ENCODE data around the gene STH.

STH gene

DNA sequence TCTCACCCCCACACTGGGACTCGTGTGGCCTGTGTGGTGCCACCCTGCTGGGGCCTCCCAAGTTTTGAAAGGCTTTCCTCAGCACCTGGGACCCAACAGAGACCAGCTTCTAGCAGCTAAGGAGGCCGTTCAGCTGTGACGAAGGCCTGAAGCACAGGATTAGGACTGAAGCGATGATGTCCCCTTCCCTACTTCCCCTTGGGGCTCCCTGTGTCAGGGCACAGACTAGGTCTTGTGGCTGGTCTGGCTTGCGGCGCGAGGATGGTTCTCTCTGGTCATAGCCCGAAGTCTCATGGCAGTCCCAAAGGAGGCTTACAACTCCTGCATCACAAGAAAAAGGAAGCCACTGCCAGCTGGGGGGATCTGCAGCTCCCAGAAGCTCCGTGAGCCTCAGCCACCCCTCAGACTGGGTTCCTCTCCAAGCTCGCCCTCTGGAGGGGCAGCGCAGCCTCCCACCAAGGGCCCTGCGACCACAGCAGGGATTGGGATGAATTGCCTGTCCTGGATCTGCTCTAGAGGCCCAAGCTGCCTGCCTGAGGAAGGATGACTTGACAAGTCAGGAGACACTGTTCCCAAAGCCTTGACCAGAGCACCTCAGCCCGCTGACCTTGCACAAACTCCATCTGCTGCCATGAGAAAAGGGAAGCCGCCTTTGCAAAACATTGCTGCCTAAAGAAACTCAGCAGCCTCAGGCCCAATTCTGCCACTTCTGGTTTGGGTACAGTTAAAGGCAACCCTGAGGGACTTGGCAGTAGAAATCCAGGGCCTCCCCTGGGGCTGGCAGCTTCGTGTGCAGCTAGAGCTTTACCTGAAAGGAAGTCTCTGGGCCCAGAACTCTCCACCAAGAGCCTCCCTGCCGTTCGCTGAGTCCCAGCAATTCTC is 27.4 kb downstream of the STH start:
- no peak overlapping the region for H2AFZ ChIP-seq (ENCODE audit: low read length, unreplicated experiment)
- H3K79me2 ChIP-seq (ENCODE audit: control insufficient read depth, insufficient read depth, low read length, unreplicated experiment), result no peaks in the 10 kb centered on the region
- no peak overlapping the region for H3K4me3 ChIP-seq (ENCODE audit: low read depth, low read length)
- H3K36me3 ChIP-seq (ENCODE audit: insufficient read depth, low read length), result 0 out of 2 replicates have a peak, but pooled peaks cover 6% of the 10 kb centered on the region
- no peaks in the 10 kb centered on the region for H3K4me1 ChIP-seq (ENCODE audit: control insufficient read depth, insufficient read depth, low read length, unreplicated experiment)
- H3K27ac ChIP-seq (ENCODE audit: low read depth, low read length), result no peak overlapping the region
- no peaks in the 10 kb centered on the region for H3K27me3 ChIP-seq (ENCODE audit: insufficient read depth, low read length)

DNA sequence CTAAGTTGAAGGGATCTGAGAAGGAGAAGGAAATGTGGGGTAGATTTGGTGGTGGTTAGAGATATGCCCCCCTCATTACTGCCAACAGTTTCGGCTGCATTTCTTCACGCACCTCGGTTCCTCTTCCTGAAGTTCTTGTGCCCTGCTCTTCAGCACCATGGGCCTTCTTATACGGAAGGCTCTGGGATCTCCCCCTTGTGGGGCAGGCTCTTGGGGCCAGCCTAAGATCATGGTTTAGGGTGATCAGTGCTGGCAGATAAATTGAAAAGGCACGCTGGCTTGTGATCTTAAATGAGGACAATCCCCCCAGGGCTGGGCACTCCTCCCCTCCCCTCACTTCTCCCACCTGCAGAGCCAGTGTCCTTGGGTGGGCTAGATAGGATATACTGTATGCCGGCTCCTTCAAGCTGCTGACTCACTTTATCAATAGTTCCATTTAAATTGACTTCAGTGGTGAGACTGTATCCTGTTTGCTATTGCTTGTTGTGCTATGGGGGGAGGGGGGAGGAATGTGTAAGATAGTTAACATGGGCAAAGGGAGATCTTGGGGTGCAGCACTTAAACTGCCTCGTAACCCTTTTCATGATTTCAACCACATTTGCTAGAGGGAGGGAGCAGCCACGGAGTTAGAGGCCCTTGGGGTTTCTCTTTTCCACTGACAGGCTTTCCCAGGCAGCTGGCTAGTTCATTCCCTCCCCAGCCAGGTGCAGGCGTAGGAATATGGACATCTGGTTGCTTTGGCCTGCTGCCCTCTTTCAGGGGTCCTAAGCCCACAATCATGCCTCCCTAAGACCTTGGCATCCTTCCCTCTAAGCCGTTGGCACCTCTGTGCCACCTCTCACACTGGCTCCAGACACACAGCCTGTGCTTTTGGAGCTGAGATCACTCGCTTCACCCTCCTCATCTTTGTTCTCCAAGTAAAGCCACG is 28.3 kb downstream of the STH start:
- Histone ChIP-seq H2AFZ (ENCODE audit: low read length, unreplicated experiment) (no peak overlapping the region), H3K4me3 (ENCODE audit: low read depth, low read length) (no peak overlapping the region), H3K36me3 (ENCODE audit: insufficient read depth, low read length) (0 out of 2 replicates have a peak, but pooled peaks cover 2% of the 10 kb centered on the region), H3K27me3 (ENCODE audit: insufficient read depth, low read length) (no peaks in the 10 kb centered on the region), H3K79me2 (ENCODE audit: control insufficient read depth, insufficient read depth, low read length, unreplicated experiment) (no peaks in the 10 kb centered on the region), H3K27ac (ENCODE audit: low read depth, low read length) (no peak overlapping the region), H3K4me1 (ENCODE audit: control insufficient read depth, insufficient read depth, low read length, unreplicated experiment) (no peaks in the 10 kb centered on the region)

DNA sequence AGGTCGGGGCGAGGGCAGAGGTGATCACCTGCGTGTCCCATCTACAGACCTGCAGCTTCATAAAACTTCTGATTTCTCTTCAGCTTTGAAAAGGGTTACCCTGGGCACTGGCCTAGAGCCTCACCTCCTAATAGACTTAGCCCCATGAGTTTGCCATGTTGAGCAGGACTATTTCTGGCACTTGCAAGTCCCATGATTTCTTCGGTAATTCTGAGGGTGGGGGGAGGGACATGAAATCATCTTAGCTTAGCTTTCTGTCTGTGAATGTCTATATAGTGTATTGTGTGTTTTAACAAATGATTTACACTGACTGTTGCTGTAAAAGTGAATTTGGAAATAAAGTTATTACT is 28.9 kb downstream of the STH start:
- no peak overlapping the region for H3K4me3 ChIP-seq (ENCODE audit: low read depth, low read length)
- H2AFZ ChIP-seq (ENCODE audit: low read length, unreplicated experiment), result no peak overlapping the region
- 0 out of 2 replicates have a peak, but pooled peaks cover 2% of the 10 kb centered on the region for H3K36me3 ChIP-seq (ENCODE audit: insufficient read depth, low read length)
- H3K4me1 ChIP-seq (ENCODE audit: control insufficient read depth, insufficient read depth, low read length, unreplicated experiment), result no peaks in the 10 kb centered on the region
- no peak overlapping the region for H3K27ac ChIP-seq (ENCODE audit: low read depth, low read length)
- no peaks in the 10 kb centered on the region for H3K79me2 ChIP-seq (ENCODE audit: control insufficient read depth, insufficient read depth, low read length, unreplicated experiment)
- no peaks in the 10 kb centered on the region for H3K27me3 ChIP-seq (ENCODE audit: insufficient read depth, low read length)

DNA sequence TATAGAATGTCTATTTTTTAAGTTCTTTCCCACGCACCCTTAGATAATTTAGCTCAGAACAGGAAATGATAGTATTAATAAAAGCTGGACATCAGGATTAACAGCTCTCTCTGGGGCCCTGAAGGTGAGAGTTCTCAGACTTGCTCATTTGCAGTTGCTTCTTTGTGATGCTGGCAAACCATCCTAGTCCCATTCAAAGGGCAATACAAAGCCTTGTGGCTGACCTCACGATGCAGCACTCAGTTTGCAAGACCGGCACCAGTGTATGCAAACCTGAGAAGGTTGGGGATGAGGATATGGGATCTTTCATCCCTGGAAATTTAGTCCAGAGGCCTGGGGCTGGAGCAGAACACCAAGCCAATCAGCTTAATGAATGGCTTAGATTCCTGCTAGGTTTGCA is 29.3 kb downstream of the STH start:
- Histone ChIP-seq H3K79me2 (ENCODE audit: control insufficient read depth, insufficient read depth, low read length, unreplicated experiment) (no peaks in the 10 kb centered on the region), H3K27ac (ENCODE audit: low read depth, low read length) (no peak overlapping the region), H3K27me3 (ENCODE audit: insufficient read depth, low read length) (no peaks in the 10 kb centered on the region), H3K36me3 (ENCODE audit: insufficient read depth, low read length) (0 out of 2 replicates have a peak, but pooled peaks cover 2% of the 10 kb centered on the region), H2AFZ (ENCODE audit: low read length, unreplicated experiment) (no peak overlapping the region), H3K4me1 (ENCODE audit: control insufficient read depth, insufficient read depth, low read length, unreplicated experiment) (no peaks in the 10 kb centered on the region), H3K4me3 (ENCODE audit: low read depth, low read length) (no peak overlapping the region)

DNA sequence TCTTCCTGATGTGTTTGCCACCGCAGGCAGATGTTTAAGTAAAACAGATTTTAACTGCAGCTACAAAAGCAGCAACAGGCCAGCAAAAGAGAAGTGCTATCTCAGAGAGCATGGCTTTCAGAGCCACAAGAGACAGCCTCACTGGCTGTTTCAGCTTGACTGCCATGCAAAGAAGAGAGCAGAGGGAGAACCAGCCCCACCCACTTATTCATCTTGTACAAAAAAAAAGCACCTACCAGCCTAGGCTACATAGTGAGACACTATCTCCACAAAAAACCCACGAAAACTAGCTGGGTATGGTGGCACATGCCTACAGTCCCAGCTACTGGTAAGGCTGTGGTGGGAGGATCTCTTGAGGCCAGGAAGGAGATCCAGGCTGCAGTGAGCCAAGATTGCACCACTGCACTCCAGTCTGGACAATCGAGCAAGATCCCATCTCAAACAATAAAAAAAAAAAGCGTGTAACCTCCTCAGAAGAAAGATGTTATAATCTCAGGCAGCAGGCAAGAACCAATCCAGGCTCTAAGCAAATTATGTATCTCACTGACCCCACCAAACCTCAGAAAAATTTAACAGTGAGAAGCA is 30.0 kb downstream of the STH start:
- Histone ChIP-seq H2AFZ (ENCODE audit: low read length, unreplicated experiment) (no peak overlapping the region), H3K36me3 (ENCODE audit: insufficient read depth, low read length) (0 out of 2 replicates have a peak, but pooled peaks cover 2% of the 10 kb centered on the region), H3K79me2 (ENCODE audit: control insufficient read depth, insufficient read depth, low read length, unreplicated experiment) (no peaks in the 10 kb centered on the region), H3K27me3 (ENCODE audit: insufficient read depth, low read length) (no peaks in the 10 kb centered on the region), H3K27ac (ENCODE audit: low read depth, low read length) (no peak overlapping the region), H3K4me3 (ENCODE audit: low read depth, low read length) (no peak overlapping the region), H3K4me1 (ENCODE audit: control insufficient read depth, insufficient read depth, low read length, unreplicated experiment) (no peaks in the 10 kb centered on the region)

DNA sequence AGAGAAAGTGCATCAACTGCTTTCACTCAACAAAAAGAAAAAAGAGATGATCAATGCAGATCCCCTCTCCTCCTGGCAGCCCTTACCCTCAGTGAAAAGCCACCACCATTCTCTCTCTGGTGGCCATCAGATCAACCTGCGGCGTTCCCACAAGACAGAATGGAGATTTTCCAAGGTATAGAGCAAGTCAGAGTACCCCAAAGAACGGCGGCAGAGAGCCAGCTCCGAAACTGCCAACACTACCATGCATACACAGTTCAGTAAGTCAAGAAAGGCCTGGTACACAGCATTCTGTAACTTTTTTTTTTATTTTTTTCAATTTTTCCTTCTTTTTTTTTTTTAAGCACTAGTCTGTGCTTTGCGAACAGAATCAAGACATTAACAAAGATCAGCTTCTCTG is 30.6 kb downstream of the STH start:
- no peaks in the 10 kb centered on the region for H3K4me1 ChIP-seq (ENCODE audit: control insufficient read depth, insufficient read depth, low read length, unreplicated experiment)
- H3K79me2 ChIP-seq (ENCODE audit: control insufficient read depth, insufficient read depth, low read length, unreplicated experiment), result no peaks in the 10 kb centered on the region
- H2AFZ ChIP-seq (ENCODE audit: low read length, unreplicated experiment), result no peak overlapping the region
- H3K36me3 ChIP-seq (ENCODE audit: insufficient read depth, low read length), result 0 out of 2 replicates have a peak, but pooled peaks cover 2% of the 10 kb centered on the region
- no peaks in the 10 kb centered on the region for H3K27me3 ChIP-seq (ENCODE audit: insufficient read depth, low read length)
- no peak overlapping the region for H3K4me3 ChIP-seq (ENCODE audit: low read depth, low read length)
- H3K27ac ChIP-seq (ENCODE audit: low read depth, low read length), result no peak overlapping the region

DNA sequence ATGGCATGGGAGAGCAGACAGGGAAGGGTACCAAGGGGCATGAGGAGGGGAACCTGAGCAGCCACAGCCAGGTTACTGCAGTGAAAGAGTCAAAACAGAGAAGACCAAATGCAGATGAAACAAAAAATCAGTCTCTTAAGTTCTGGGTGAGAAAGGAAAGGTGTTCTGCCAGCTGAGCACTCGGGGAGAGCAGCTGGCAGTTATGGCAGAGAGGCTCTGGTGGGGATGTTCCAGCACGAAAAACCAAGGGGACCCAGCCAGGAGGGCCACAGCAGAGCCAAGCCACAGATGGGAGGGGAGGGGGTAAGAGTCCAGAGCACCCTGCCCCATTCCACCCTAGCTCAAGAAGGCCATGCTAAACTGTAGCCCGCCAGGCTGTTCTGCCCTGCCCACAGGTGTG is 31.7 kb downstream of the STH start:
- no peaks in the 10 kb centered on the region for H3K79me2 ChIP-seq (ENCODE audit: control insufficient read depth, insufficient read depth, low read length, unreplicated experiment)
- H3K27me3 ChIP-seq (ENCODE audit: insufficient read depth, low read length), result no peaks in the 10 kb centered on the region
- H3K36me3 ChIP-seq (ENCODE audit: insufficient read depth, low read length), result 0 out of 2 replicates have a peak, but pooled peaks cover 2% of the 10 kb centered on the region
- H3K27ac ChIP-seq (ENCODE audit: low read depth, low read length), result no peak overlapping the region
- no peak overlapping the region for H3K4me3 ChIP-seq (ENCODE audit: low read depth, low read length)
- H2AFZ ChIP-seq (ENCODE audit: low read length, unreplicated experiment), result no peak overlapping the region
- H3K4me1 ChIP-seq (ENCODE audit: control insufficient read depth, insufficient read depth, low read length, unreplicated experiment), result no peaks in the 10 kb centered on the region

DNA sequence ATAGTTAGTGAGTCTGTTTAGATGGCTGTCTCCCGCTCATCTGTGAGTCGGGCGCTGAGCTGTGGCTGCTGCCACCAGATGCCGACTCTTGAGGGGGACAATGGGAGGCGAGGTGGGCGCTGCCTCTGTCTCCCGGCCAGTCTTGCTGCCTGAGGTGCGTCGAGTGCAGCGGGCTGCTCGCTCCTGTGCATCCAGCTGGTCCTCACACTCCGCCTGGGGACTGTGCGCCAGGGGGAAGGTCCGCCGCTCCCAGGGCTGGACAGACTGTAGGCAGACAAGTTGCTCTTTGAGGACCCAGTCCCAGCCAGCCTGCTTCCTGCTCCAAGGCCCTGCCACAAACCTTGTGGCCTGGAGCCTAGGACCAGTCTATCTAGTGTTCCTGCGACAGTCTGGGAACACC is 32.4 kb downstream of the STH start:
- no peak overlapping the region for H3K27ac ChIP-seq (ENCODE audit: low read depth, low read length)
- no peak overlapping the region for H3K4me3 ChIP-seq (ENCODE audit: low read depth, low read length)
- no peaks in the 10 kb centered on the region for H3K27me3 ChIP-seq (ENCODE audit: insufficient read depth, low read length)
- no peak overlapping the region for H2AFZ ChIP-seq (ENCODE audit: low read length, unreplicated experiment)
- no peaks in the 10 kb centered on the region for H3K79me2 ChIP-seq (ENCODE audit: control insufficient read depth, insufficient read depth, low read length, unreplicated experiment)
- H3K4me1 ChIP-seq (ENCODE audit: control insufficient read depth, insufficient read depth, low read length, unreplicated experiment), result no peaks in the 10 kb centered on the region
- H3K36me3 ChIP-seq (ENCODE audit: insufficient read depth, low read length), result 0 out of 2 replicates have a peak, but pooled peaks cover 2% of the 10 kb centered on the region

DNA sequence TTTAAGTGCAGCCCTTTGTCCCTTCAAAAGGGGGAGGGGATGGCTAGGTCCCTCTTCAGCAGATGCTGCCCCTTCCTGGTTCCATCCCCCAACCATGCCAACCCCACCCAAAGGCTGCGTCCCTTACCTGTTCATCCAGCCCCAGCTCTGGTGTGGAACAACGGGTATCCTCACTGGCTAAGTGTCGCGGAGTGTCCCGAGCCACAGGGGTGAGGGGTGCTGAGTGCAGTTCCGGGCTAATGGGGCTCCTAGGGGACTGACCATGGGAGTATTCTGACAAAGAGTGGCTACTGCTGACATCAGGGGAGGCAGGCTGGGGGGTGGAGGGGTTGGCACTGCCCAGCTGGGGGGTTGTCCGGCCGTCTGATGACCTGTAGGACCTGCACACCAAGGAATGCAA is 32.9 kb downstream of the STH start:
- H3K27ac ChIP-seq (ENCODE audit: low read depth, low read length), result no peak overlapping the region
- H3K79me2 ChIP-seq (ENCODE audit: control insufficient read depth, insufficient read depth, low read length, unreplicated experiment), result no peaks in the 10 kb centered on the region
- H2AFZ ChIP-seq (ENCODE audit: low read length, unreplicated experiment), result no peak overlapping the region
- H3K4me1 ChIP-seq (ENCODE audit: control insufficient read depth, insufficient read depth, low read length, unreplicated experiment), result no peaks in the 10 kb centered on the region
- peaks cover 3% of the 10 kb centered on the region; the same call in 1 of the 2 replicates for H3K36me3 ChIP-seq (ENCODE audit: insufficient read depth, low read length)
- H3K4me3 ChIP-seq (ENCODE audit: low read depth, low read length), result no peak overlapping the region
- H3K27me3 ChIP-seq (ENCODE audit: insufficient read depth, low read length), result no peaks in the 10 kb centered on the region

DNA sequence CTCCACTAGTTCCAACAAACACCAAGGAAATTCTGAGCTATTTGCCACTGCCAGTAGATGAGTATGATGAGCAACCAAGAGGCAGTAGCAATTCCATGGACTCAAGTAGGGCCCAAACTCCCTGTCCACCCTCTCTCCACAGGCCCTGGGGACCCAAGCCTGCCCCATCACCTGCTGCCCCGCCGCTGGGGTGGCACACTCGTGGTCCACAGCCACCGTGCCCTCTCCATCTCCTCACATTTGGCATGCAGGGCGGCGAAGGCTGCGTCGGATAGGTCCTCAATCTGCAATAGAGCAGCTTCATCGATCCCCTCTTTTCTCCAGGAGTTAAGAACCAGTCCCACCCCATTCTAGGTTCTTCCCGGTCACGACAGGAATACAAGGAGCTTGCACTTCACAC is 33.9 kb downstream of the STH start:
- peaks cover 13% of the 10 kb centered on the region for H3K36me3 ChIP-seq (ENCODE audit: insufficient read depth, low read length)

More for the DNA sequence above, 33.9 kb downstream of the STH start:
- H3K79me2 ChIP-seq (ENCODE audit: control insufficient read depth, insufficient read depth, low read length, unreplicated experiment), result no peaks in the 10 kb centered on the region
- no peak overlapping the region for H2AFZ ChIP-seq (ENCODE audit: low read length, unreplicated experiment)
- no peak overlapping the region for H3K4me3 ChIP-seq (ENCODE audit: low read depth, low read length)
- no peaks in the 10 kb centered on the region for H3K4me1 ChIP-seq (ENCODE audit: control insufficient read depth, insufficient read depth, low read length, unreplicated experiment)
- no peak overlapping the region for H3K27ac ChIP-seq (ENCODE audit: low read depth, low read length)
- no peaks in the 10 kb centered on the region for H3K27me3 ChIP-seq (ENCODE audit: insufficient read depth, low read length)
